HG03432 (cell line): ENCODE results near the gene NACA.
"Not testable (repeated sequence)": the region's sequence is repeated elsewhere in the genome, so short reads cannot be mapped to it uniquely, and the experiment has no call there.

Source experiments
- ATAC-seq: cut with Tn5 transposase; IDR thresholded peaks from one replicate; pipeline ENCODE4 v1.9.1; 2021; ENCODE audit warnings: mild to moderate bottlenecking, moderate library complexity; ENCODE audit not compliant: unreplicated experiment

NACA gene

DNA sequence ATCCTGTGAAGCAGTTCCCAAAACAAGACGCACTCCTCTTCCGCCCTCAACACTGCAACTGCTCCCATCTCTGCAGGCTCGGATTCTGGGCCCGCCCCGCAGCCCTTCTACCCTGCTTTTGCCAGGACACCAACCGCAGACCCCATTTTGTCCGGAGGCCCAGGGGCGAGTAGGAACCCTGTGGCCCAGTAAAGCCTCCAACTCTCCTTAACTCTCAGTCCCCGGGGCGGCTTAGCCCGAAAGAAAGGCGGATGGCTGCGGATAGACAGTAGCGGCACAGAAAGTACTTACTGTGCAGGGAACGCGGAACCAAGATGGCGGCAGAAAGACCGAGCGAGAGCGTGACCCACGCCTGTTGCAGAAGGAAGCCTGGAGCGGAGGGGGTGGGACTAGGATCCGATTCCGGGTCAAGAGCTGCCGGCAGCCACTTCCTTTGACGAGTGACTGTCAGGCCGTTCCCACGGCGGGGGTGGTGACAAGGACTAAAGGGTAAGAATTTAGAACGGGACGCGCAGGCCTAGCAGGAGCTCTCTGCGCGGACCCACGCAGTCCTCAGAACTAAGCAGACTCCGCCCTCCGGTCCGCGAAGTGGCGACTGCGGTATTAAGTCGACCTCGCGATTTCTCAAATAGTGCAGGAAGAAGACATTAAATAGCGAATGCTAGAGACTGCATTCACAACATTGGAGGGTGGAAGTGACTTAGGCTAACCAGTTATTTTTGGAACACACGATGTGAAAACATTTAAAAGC, at the start of gene NACA:
TSS of gene NACA (minus strand) at position 328 of the 751 bp plus-strand sequence. CDS start 778 bp downstream, outside the sequence.
- peak; percentile 97 for ATAC-seq

DNA sequence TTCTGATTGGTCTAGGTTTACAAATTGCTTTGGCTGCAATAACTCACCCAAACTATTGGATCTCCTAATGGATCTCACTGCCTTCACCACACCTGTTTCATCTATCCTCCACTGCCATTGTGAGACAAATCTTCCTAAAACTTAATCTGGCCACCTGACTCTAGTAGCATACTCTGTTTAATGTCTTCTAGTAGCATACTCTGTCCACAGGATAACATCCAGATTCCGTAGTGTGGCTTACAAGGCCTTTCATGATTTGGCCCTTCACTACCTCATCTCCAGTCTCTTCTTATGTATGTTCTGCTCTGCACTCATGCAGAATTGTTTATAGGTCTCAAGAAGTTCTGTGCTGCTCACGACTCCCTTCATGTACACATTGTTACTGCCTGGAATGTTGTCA, 48.0 kb upstream of the NACA start:
- no peak for ATAC-seq

GRCh38 chr12:56772625-56773024, 47.5 kb upstream of the NACA start:
- ATAC-seq, result no peak

DNA sequence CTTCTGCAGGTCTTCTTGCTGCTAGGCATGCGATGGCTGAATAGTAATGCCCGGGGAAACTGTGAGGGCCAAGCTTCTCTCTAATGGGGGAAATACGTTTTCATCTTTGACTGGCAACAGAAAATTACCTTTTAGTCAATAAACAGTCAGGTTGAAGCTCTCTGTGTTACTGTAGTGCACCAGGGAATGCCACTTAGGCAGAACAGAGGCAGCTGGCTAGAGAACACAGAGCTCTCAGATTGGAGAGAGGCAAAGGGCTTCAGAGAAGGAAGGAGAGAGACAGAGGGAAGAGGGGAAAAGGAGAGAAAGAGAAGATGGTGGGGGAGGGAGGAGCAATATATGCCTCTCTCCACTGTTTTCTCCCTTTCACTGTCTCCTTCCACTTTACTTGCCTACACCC, 44.8 kb upstream of the NACA start:
- ATAC-seq, result no peak

GRCh38 chr12:56768424-56768823, 43.3 kb upstream of the NACA start:
- ATAC-seq, result no peak

DNA sequence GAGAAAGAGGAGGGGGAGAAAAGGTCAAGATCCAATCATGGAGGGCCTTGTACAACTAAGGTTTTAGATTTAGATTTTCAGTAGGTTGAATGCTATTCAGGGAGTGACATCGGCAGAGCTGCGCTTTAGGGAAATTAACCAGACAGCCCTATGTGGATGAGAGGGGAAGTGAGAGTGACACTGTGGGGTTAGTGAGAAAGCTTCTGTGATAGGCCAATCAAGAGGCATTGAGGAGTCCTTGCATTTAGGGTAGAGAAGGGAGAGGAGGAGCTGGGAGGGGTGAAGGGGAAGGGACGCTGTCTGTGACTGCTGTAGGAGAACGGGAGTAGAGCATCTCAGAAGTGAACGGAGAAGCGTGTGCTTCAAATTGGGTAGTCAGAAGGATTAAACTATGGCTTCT, 41.4 kb upstream of the NACA start:
- ATAC-seq, result peak; percentile 98

GRCh38 chr12:56763753-56764657, 38.9 kb upstream of the NACA start:
- no peak for ATAC-seq

GRCh38 chr12:56761812-56762211, 36.7 kb upstream of the NACA start:
- ATAC-seq, result no peak

DNA sequence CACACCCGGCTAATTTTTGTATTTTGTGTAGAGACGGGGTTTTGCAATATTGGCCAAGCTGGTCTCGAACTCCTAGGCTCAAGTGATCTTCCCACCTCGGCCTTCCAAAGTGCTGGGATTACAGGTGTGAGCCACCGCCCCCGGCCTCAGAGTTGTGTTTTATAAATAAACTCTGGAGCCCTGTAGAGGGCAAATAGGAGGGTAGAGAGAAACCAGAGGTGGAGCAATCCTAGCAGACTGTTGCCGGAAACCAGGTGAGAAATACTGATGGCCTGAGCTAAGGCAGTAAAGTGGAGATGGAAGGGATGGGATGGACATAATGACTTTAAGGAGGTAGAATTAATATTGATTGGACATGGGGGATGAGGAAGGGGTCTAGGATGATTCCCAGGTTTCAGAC, 35.4 kb upstream of the NACA start:
- no peak for ATAC-seq

DNA sequence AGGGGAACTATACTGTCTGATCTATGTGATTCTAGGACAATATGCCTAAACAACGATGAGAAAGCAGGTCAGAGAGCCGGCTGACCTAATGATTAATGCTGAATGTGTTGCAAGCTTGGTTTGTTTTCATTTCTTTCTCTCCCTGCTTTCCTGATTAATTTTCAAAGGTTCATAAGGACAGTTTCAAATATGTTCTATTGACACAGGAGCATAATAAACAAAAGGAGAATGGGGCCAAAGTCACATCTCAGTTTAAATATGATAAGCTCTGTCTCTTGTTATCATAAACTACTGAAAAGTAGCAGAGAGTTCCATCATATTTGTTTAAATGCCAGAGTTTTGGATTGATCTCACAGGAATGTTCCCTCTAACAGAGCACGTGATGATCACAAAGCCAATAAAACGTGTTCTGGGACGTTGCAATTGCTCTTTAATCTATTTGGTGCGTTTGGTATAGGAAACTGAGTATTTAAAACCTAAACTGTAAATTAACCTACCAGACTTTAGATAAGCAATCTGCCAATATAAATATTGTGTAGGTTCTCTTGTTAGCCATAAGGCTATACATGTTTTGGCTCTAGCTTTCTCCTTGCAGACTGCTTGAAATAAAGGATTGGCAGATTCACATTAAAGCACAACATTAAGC, 34.3 kb upstream of the NACA start:
- ATAC-seq, result no peak

GRCh38 chr12:56758728-56759262, 33.7 kb upstream of the NACA start:
- no peak for ATAC-seq

GRCh38 chr12:56757971-56758370, 32.9 kb upstream of the NACA start:
- ATAC-seq, result not testable (repeated sequence)

DNA sequence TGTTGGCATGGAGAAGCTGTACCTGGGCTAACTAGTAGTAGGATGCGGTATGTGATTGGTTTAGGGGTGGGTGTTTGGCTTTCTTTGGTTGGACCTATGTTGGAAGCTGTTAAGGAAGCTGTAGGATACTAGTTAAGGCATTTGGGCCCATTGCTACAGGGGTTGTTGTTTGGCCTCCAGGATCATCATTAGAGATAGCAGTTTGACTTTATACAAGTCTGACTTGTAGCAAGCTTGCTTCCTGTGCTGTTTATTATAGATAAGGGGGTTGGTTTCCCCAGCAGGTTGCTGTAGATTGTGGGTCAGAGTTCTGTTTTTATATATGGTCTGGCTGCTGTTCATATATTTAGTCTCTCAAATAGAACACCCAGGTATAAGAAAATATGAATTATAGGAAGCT, 28.5 kb upstream of the NACA start:
- no peak for ATAC-seq

DNA sequence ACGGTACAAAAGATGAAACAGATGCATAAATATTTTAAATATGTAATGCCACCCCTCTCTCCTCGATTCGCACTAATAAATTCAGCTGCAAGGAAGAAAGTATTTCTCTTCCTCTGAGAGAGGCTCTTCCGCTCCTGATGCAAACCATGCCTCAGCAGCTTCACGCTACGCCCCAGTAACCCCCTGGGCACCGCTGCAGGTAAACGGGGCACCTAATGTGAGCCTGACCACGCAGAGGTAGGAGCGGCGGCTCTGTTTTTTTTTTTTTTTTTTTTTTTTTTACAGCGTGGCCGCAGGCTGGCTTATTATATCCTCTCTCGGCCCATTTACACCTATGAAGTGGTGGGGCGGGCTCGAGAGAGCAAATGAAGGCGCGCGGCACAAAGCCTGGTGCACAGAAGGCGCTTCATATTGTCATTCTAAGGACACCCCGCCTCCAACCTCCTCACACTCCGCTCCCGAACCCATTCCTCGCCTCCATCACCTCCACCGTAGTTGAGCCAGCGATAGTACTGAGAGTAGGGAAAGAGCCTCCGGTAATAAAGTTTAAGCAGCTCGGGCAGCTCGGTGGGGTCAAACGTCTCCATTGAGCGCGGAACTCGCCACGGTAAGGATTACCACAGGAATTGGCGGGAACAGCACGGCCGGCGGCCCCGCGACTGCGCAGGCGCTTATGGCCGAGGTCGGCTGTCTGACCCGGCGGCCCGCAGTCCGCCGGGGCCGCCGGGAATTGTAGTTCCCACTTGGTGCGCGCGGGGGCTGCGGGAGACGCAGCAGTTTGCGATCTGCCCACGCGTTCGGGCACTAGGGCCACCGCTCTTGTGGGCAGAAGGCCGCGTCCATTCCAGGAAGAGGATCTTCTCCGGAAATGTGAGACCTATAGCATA, 26.9 kb upstream of the NACA start, which contains the start of gene PRIM1:
TSS of gene PRIM1 (minus strand) at position 612 of the 887 bp plus-strand sequence. CDS start at position 587, 25 bp downstream.
- peak; percentile 86 for ATAC-seq

GRCh38 chr12:56750596-56750995, 25.5 kb upstream of the NACA start:
- not testable (repeated sequence) for ATAC-seq

- ATAC-seq, result no peak
Observed at GRCh38 chr12:56749853-56750252, 24.8 kb upstream of the NACA start.

DNA sequence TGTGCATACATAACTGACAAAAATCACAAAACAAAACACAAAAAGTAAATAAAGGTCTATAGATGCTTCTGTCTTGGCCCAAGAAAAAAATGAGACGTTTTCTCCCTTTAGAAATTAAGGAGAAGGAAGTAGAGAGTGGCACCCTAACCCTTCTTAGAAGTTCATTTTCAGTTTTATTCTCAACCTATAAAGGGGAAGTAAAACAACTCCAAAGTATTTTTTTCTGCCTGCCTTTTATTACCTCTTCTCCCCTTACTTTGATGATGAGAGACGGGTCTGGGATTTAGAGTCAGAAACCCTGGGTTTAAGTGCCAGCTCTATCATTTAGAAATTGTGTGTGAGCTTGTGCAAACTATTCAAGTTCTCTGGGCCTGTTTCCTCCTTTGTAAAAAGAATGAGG, 24.3 kb upstream of the NACA start:
- ATAC-seq, result no peak

DNA sequence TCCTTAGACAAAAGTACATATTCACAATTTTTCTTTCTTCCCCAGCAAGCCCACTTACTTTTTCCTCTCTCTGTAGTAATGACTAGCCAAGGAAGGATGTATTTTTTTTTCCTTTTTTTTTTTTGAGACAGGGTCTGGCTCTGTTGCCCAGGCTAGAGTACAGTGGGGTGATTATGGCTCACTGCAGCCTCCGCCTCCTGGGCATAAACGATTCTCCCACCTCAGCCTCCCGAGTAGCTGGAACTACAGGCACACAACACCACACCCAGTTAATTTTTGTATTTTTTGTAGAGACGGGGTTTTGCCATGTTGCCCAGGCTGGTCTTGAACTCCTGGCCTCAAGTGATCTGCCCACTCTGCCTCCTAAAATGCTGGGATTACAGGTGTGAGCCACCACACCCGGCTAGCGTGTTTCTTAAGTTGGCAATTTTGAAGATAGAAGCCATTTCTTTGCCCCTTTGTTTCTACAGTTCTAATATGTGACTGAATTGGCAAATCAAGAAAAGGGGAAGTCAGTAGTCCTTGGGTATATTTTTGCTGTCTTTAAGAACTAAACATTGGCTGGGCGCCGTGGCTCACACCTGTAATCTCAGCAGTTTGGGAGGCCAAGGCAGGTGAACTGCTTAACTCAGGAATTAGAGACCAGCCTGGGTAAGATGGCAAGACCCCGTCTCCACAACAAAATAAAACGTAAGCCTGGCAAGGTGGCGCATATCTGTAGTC, 3.2 kb upstream of the NACA start:
- no peak for ATAC-seq

DNA sequence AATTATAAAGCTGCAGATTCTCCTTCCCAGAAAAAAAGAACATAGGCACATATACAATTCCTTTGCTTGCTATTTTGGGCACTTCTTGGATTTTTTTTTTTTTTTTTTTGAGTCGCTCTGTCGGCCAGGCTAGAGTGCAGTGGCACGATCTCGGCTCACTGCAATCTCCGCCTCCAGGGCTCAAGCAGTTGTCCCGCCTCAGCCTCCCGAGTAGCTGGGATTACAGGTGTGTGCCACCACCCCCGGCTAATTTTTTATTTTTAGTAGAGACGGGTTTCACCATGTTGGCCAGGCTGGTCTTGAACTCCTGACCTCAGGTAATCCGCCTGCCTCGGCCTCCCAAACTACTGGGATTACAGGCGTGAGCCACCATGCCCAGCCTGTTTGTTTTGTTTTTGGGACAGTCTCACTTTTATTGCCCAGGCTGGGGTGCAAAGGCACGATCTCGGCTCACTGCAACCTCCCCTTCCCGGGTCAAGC, 1.1 kb upstream of the NACA start:
- not testable (repeated sequence) for ATAC-seq
